Liver (tissue), 3 donors: ENCODE results near the gene MCU.

ENCODE experiments used
- FOXA1 ChIP-seq: IDR thresholded peaks from 2 replicates; pipeline ENCODE4 v1.6.1; 2016; ENCODE audit warnings: antibody characterized with exemption
- HNF4A ChIP-seq, 2 donors: conservative IDR thresholded peaks; 2 replicates each; pipeline ENCODE4 v1.6.1; 2016; ENCODE audit warnings: antibody characterized with exemption in 2 of 2, mild to moderate bottlenecking in 2 of 2
- RAD21 ChIP-seq, 2 donors: IDR thresholded peaks; 2 replicates each; pipeline ENCODE4 v1.6.1; 2016; ENCODE audit warnings: antibody characterized with exemption in 2 of 2, mild to moderate bottlenecking in 2 of 2
- TAF1 ChIP-seq: conservative IDR thresholded peaks from 2 replicates; pipeline ENCODE4 v1.6.1; 2016; ENCODE audit warnings: antibody characterized with exemption, mild to moderate bottlenecking
- YY1 ChIP-seq: IDR thresholded peaks from 2 replicates; pipeline ENCODE4 v1.6.1; 2016; ENCODE audit warnings: antibody characterized with exemption, mild to moderate bottlenecking
- TF ChIP-seq, protein P1 (sequence below): IDR thresholded peaks from 2 replicates; pipeline ENCODE4 v1.6.1; 2016; ENCODE audit warnings: antibody characterized with exemption, mild to moderate bottlenecking
- TF ChIP-seq, protein P2 (sequence below): IDR thresholded peaks from 2 replicates; pipeline ENCODE4 v1.6.1; 2016; ENCODE audit warnings: antibody characterized with exemption
- TF ChIP-seq, protein P3 (sequence below): fragments of 150-350 bp; IDR thresholded peaks from 2 replicates; pipeline ENCODE4 v1.5.1; 2017; ENCODE audit warnings: improper control_type of control experiment, low read depth, low read length; ENCODE audit not compliant: missing input control
- TF ChIP-seq, protein P4 (sequence below): IDR thresholded peaks from 2 replicates; pipeline ENCODE4 v1.6.1; 2016; ENCODE audit warnings: antibody characterized with exemption
- donor health status: healthy.
- donor health status: healthy.

DNA sequence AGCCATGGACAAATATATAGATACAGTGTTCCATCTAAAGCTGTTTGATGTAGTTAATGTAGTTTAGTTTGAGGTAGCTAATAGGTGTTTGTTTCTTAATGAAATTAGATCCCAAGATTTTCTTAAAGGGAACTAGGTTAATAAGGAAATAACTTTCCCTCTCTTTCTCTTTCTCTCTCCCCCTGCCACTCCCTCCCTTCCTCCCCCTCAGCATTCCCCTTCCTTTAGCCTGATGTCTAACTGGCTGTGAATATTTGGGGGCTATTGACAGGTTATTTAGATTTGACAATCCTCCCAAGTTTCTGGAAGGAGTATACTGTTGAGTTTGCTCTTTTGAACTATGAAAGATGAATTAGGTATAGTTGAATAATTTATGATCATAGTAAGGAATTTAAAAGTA is 136.4 kb downstream of the MCU start:
- TF ChIP-seq, protein P1, sequence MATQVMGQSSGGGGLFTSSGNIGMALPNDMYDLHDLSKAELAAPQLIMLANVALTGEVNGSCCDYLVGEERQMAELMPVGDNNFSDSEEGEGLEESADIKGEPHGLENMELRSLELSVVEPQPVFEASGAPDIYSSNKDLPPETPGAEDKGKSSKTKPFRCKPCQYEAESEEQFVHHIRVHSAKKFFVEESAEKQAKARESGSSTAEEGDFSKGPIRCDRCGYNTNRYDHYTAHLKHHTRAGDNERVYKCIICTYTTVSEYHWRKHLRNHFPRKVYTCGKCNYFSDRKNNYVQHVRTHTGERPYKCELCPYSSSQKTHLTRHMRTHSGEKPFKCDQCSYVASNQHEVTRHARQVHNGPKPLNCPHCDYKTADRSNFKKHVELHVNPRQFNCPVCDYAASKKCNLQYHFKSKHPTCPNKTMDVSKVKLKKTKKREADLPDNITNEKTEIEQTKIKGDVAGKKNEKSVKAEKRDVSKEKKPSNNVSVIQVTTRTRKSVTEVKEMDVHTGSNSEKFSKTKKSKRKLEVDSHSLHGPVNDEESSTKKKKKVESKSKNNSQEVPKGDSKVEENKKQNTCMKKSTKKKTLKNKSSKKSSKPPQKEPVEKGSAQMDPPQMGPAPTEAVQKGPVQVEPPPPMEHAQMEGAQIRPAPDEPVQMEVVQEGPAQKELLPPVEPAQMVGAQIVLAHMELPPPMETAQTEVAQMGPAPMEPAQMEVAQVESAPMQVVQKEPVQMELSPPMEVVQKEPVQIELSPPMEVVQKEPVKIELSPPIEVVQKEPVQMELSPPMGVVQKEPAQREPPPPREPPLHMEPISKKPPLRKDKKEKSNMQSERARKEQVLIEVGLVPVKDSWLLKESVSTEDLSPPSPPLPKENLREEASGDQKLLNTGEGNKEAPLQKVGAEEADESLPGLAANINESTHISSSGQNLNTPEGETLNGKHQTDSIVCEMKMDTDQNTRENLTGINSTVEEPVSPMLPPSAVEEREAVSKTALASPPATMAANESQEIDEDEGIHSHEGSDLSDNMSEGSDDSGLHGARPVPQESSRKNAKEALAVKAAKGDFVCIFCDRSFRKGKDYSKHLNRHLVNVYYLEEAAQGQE, result no peak
- TF ChIP-seq, protein P2, sequence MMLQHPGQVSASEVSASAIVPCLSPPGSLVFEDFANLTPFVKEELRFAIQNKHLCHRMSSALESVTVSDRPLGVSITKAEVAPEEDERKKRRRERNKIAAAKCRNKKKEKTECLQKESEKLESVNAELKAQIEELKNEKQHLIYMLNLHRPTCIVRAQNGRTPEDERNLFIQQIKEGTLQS, result no peak
- no peak for TF ChIP-seq YY1
- TF ChIP-seq, protein P3, sequence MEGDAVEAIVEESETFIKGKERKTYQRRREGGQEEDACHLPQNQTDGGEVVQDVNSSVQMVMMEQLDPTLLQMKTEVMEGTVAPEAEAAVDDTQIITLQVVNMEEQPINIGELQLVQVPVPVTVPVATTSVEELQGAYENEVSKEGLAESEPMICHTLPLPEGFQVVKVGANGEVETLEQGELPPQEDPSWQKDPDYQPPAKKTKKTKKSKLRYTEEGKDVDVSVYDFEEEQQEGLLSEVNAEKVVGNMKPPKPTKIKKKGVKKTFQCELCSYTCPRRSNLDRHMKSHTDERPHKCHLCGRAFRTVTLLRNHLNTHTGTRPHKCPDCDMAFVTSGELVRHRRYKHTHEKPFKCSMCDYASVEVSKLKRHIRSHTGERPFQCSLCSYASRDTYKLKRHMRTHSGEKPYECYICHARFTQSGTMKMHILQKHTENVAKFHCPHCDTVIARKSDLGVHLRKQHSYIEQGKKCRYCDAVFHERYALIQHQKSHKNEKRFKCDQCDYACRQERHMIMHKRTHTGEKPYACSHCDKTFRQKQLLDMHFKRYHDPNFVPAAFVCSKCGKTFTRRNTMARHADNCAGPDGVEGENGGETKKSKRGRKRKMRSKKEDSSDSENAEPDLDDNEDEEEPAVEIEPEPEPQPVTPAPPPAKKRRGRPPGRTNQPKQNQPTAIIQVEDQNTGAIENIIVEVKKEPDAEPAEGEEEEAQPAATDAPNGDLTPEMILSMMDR, result no peak
- TF ChIP-seq, protein P4, sequence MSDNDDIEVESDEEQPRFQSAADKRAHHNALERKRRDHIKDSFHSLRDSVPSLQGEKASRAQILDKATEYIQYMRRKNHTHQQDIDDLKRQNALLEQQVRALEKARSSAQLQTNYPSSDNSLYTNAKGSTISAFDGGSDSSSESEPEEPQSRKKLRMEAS, result no peak
- no peak for TF ChIP-seq TAF1
- TF ChIP-seq FOXA1, result no peak
- no peak for TF ChIP-seq RAD21 (IDR thresholded peaks at IDR 0.05)
- no peak for TF ChIP-seq HNF4A (conservative IDR thresholded peaks at IDR 0.05)
